Hematopoietic multipotent progenitor cell treated with erythropoietin and hydrocortisone succinate and interleukin-3 and kit ligand, for 6 days (in vitro differentiated cells): ENCODE data around the gene MDN1.

Experiments used
- DNase-seq: peaks from one replicate; pipeline ENCODE4 v3.0.0-alpha.2; 2015

The MDN1 gene

DNA sequence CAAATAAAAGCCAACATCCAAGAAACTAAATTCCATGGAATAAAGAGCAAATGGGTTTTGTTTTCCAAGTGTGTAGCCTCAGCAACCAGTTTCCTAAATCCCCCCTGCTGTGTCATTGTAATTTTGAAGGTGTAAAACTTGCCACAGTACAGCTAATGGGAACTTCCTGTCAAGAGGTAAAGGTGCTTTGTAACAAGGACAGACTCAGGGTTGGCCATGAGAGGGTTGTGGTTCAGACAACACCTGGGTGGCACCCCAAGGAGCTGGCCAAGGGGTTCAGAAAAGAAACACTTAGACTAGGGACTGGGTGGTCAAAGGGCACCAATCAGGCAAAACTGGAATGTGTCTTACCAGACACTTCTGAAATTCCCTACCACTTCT lies 128.7 kb downstream of the MDN1 start:
- no peak for DNase-seq

DNA sequence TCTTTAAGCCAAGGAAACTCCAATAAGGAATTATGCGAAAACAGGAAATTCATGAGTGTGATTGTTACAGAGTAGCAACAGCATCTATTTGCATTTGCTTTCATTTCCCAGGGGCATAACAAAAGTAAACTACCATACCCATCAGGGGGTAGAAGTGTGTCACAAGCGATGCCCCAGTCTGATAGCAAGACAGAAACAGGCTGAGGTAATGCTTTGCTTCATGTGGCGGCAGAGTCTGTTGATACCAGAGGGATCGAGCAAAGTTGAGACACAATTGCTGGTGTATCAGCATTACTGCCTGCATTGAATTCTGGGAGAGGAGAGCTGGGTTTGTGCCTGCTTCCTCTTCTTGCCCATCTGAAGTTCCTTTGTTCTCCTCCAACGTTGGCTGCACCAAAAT lies 129.9 kb downstream of the MDN1 start:
- peak; percentile 20 for DNase-seq

DNA sequence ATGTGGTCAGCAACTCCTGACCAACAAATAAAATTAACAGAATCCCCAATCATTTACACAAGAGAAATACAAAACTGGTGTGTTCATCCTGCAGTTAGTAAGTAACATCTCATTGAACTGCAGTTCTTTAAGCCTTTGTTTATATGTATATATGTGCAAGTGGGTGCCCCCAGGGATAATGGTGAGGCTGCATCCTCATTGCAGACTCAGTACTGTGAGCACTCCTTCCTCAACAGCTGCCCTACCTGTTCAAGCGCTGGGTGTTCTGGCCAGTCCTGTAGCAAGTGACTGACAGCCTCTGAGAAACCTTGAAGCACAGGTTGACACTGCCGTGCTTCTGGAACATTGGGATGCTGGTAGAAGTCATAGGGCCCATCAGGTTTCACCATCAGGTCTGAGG lies 131.3 kb downstream of the MDN1 start:
- DNase-seq, result no peak

DNA sequence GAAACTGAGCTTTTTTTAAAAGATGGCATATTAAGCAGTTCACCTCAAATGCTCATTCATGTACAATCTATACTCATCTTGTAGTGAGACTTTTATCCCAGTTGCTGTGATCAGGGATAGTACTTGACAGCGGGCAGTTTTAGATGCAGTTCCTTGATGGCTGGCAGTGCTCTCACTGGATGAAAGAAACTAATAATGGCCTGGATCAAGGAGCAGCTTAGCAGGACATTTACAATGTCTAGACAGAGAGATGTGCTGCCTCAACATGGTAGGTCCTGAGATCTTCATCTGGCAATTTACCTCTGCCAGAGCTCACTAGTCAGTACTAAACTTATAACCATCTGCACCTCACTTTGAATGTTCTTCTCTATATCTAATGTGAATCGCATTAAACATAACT lies 134.3 kb downstream of the MDN1 start:
- DNase-seq, result no peak

DNA sequence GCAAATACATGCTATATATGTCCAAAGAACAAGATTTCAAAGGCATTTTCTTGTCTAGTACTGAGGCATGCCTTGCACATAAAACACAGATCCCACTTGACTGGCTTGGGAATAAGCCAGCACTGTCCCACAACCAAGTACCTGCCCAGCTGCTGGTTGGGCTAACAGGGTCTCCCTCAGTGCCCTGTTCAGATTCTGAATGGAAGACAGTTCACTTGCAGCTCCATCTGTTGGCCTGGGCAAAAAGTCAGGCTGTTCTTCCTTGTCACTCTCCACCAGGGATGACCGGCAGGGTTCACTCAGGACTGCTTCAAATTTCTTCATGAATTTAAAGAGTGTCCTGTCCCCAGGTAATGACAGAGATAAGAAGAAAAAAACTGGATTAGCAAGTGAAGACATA lies 136.6 kb downstream of the MDN1 start:
- no peak for DNase-seq

DNA sequence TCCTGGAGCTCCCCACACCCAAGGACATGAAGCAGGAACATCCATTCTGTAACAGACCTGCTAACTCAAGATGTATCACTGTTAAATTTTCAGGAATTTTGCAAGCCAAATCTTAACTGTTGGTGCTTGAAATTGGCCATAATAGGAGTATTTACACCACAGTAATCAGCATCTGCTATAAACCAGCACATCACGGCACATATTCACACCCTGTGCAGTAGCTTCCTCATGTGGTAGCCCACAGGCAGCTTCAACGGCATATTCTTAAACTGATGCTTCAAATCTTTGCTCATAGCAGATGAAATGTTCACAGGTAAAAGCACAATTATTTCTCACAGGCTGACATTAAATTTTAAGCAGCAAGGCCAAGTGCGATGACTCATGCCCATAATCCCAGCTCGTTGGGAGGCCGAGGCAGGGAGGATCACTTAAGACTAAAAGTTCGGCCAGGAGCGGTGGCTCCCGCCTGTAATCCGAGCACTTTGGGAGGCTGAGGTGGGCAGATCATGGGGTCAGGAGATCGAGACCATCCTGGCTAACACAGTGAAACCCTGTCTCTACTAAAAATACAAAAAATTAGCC lies 137.5 kb downstream of the MDN1 start:
- DNase-seq, result no peak

DNA sequence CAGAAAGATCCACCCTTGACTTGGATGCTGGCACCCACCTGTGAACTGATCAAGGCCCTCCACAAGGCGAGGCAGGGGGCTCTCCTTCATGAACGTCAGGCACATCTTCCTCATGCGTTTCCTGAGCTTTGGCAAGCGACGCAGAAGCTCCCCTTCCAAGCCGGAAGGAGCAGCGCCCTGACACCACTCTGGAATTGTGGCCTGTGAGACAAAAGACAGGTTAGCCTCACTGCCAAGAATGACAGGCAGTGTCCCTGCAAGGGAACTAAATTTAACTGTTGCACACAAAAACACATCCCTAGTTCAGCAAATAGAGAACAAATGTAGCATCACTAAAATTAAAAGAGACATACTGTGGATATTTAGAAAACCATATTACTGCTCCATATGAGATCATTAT lies 139.0 kb downstream of the MDN1 start:
- no peak for DNase-seq

DNA sequence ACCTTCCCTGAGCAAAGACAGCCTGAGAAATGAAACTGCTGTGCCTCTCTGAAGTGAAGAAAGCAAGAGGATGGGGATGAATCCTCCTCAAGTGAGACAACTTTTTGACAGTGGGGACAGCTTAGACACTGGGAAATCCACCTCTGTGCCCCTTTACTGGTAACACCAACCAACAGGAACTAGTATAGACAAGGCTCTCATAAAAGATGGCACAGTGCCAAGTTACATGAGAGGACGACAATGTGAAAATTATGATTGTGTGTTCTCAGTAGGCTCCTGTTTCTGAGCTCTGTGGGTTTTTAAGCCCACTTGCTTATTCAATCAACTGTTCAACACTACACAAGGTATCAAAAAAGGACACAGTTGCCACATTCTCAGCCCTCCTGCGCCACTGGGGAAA lies 139.4 kb downstream of the MDN1 start:
- peak; percentile 65 for DNase-seq

DNA sequence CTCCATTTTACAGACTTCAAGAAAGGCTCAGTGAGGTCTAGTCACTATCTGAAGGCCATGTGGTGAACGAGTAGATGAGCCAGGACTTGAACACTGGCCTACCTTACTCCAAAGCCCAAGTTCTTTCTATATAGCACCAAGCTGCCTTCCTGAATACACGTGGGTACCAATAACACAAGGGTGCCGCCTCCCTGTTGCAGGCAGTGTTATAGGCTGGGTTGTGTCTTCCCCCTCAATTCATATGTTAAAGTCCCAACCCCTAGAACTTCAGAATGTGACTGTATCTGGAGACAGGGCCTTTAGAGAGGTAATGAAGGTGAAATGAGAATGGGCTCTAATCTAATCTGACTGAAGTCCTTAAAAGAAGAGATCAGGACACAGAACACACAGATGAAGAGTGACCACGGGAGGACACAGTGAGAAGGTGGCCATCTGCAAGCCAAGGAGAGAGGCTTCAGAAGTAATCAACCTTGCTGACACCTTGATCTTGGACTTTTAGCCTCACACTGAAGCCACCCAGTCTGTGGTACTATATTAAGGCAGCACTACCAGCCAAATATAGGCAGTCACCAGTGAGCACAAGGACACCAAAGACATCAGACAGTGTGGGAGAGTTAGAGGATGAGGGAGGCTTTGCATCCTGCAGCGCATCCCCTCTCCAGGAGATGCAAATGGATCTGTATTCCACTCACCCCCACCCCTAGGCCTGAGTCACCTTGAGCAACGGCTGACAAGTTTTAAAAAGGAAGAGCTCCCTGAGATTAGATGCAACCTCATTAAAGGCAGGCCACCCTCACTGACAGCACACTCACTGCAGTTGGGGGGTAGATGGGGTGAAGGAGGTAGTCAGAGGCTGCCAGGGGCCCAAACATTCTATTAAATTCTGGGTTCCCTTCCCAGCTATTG lies 140.1 kb downstream of the MDN1 start:
- DNase-seq, result no peak

DNA sequence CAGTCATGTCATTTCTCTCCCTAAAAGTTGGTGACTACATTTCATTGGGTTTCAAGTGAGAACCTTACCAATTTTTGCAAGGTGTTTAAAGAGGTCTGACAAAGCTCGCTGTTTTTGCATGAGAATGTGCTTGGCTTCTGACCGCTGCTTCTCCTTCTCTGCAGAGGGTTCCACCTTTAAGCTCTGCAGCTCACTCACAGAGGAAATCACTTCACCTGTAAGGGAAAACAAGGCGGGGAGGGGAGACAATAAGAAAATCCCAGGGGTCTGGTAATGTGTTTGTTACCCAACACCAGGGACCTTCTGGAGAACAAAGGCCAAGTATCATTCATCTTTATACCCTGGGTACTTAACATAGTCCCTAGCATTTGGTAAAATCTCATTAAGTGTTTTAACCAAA lies 141.1 kb downstream of the MDN1 start:
- no peak for DNase-seq

DNA sequence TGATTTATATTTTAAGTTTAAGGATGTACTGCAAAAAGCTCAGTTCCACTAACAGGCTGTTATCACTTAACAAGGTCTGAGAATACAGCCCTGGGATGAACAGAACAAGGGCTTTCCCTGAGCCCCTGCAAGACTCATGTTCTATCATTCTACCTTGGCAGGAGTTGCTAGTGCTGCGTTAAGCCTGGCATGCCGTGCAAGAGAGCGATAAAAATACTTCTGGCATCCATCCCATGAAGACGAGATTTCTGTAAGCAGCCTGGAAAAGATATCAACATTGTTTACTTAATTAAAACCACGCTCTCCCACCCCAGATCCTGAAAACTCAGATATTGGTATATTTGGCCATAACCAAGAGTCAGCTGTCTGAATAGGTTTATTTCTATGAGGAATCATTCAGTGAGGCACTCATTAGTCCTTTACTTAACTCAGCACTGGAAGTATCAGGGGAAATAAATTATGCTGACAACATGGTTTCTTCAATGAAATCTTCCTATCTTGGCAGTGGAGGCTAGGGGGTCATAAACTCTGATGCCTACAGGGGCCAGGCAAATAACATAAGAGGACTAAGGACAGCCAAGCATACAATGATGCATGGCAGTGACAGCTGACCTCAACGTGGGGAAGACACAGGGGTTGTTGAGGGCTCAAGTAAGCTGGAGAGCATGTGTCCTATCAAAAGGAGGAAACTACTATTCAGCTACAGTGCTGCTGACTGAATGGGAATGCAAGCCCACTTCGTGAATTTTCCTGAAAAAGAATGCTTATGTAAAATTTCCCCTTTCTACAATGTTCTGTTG lies 143.4 kb downstream of the MDN1 start:
- peak; percentile 8 for DNase-seq

DNA sequence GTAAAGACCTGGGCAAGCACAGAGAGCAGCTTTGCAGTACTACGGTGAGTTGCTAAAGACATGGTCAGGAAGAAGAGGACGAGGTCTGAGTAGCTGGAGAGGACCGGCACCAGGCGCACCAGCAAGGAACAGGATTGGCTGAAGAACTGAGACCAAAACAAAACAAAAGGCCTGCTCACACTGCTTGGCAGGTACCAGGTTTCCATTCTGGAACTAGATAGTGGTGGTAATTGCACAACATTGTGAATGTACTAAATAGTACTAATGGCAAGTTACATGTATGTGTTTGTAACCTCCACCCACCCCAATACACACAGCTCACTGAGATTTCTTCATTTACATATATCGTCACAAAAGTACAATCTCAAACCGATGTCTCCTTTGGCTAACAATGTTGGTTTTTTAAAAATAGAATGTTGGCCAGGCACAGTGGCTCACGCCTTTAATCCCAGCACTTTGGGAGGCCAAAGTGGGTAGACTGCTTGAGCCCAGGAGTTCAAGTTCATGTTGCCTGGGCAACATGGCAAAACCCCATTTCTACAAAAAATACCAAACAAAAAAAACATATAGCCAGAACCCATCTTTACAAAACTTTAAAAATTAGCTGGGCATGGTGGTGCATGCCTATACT lies 148.5 kb downstream of the MDN1 start:
- no peak for DNase-seq

DNA sequence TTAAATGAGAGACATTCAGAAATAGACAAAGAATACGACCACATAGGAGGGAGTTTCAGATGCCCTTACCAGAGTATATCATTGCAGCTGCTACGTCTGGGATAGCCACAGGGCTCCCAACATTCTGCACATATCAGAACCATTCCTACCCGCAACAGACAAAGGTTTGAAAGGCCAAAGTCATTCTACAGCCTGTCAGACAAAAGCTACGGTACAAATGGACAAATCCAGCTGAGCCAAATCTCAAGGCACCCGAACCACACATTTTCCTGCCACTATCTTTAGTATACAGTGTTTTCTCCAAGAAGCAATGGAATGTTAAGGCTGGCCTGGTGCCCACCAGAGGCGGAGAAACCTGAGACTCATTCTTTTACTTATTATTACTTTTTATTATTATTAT lies 150.6 kb downstream of the MDN1 start:
- no peak for DNase-seq

DNA sequence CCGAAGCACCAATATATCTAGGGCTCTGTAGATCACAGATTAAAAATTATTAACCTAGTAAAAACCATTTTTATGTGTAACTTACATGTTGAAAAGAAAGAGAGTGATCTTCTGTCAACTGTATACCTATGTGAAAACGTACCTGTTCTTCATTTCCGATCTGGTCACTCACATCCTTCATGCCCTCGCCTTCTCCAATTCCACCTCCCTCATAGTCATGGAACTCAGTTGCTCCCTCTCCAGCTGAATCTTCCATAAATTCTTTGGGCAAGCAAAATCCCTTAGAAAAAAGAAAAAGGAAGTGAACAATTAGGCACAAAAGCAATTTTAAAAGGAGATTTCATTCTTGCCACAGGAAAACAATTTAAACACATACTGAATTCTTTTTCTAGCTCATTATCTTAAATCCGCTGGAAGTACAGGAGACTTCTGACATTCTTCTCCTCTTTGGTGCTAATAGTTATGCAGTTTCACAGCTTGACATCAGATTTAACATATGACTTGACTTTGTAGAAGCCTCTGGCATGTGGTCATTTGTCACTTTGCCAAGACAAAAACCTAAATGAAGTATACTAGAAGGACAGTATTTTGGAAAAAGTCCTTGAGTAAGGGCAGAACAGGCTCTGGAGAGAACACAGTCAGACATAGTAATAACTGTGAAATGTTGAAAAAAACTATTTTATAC lies 151.6 kb downstream of the MDN1 start:
- DNase-seq, result no peak

DNA sequence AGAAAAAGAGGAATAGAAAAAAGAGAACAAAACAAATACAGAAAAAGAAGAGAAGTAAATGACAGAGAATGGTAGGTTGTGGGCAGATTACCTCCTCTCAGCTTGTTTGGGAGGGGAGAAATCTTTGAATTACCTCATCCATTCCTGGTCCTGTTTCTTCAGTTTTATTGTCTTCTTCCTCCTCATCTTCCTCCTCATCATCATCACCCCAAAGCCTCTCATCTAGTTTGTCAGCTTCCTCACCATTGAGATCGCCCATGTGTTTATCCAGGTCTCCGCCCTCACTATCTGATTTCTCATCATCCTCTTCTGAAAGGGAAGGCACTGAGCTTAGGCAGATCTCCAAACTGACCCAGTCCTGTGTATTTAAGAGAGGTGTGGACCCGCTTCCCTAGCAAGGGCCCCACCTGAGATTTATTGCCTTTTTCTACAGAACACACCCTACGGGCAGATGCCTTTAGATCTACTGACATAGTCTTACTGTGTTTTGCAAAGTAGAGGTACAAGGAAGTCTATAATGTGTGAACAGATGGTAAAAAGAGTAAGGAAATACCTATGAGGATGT lies 156.9 kb downstream of the MDN1 start:
- no peak for DNase-seq

DNA sequence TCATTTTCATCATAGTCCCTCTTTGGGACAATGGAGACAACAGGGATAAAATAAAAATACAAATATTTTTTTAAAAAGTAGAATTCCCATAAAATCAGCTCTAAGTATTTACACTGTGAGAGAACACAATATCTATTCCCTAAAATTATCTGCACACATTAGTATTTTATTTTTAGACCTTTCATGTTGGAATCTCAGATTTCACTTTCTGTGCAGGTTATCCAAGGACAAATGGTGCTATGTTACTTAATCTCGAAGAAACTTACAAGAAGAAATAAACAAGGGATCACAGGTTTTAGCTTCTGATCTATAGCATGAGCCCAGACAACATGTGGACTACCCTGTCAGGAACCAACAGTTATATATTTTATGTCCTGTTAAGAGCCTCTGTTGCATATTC lies 158.0 kb downstream of the MDN1 start:
- DNase-seq, result no peak

DNA sequence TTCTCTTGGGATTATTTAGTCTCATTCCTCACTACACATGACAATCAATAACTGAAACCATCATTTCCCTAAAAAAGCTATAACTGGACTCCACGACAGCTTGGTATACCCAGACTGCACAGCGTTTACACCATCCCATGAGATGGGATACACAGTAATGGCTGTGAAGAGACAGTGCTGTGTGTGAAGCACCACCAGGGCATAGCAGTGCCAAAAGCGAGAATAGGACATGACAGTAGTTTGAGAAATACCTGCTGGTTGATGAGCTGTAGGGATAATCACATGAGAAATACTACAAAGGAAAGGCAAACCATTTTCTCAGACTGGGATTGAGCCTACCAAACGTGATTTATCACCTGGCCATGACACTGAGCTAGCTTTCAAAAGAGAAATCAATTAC lies 158.6 kb downstream of the MDN1 start:
- no peak for DNase-seq

DNA sequence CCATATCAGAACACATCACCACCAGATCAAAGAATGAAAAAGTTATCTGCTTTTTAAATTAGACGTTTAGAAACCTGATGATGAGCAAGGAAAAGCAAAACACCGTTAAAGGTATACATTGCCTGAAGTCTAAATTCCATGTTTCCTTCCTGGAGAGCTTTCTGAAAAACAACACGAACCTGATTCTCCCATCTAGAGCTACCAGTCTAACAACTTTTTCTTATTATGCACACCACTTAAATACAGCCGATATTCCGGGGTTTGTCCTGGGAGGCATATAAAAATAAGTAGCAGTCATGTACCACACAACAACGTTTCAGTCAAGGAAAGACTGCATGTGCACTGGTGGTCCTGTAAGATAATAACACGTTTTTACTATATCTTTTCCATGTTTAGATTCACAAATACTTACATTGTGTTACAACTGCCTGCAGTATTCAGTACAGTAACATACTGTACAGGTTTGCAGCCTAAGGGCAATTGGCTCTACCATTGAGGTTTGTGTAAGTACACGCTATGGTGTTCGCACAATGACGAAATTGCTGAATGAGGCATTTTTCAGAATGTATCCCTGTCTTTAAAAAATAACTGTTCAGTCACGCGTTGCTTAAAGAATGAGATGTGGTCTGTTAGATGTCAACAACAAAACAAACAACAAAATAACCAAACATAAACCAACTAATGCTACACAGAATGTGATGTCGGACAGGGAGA lies 162.0 kb downstream of the MDN1 start:
- no peak for DNase-seq

DNA sequence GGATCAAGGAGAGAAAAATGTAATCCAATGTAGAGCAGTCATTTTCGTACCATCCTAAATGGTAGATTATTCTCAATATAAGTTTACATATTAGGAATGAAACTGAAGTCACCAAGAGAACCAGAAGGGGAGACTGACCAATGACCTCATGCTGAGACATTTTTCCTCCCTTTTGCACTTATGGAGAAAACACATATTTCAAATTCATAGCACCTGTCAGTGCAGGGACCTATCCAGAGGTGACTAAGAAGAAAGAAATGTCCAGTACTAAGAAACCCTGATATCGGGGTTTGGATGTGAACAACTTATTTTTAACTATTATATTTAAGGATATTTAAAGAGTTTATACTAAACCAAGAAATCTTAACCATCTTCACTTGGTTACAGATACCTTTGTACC lies 164.5 kb downstream of the MDN1 start:
- no peak for DNase-seq

DNA sequence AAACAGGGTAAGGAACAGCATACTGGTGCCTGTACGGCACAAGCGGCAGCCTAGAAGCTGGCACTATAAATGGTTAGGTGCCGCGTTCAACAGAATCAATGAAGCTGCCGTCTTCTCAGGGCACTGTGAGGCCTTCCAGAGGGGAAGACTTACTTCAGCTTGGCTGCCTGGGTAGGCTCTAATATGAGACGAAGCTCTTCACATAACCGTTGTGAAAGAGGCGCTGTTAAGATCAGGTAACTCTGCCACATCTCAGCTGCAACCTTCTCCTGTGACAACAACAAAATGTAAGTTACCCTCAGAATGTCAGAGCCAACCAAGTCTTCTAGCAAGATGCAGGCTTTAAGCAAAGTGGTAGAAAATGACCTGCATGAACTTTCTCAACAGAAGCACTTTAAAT lies 169.0 kb downstream of the MDN1 start:
- no peak for DNase-seq

DNA sequence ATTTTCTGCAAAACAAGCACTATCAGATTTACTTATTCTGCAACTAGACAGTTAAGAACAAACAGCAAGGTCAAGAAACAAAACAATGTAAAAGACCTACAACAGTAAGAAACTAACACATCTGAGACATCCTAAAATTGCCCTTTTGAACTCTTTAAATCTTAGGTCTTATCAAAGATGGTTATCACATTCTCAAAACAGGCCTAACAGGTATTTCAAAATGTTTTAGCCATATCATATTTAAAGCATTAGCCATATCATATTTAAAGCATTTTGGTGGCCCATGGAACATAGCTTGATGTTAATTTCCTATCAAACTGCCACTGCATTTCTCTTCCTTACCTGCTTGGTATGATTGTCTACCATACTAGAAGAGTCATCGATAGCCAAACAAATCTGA lies 169.9 kb downstream of the MDN1 start:
- no peak for DNase-seq

DNA sequence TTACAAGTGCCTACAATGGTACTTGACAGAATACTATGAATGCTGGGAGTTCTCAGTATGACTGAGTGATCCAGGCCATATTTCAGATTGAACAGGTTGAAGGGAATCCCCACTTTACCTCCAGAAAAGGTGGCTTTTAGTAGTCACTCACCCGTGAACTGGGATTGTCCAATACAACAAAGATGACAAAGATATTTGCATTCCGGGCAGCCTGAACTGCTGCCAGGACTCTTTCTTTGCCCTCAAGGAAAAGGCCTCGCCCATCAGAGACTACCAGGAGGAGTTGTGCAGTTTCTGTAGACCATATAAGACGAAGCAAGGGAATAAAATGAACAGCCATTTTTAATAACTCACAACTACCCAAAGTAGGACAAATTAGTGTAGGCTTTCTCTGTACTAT lies 174.7 kb downstream of the MDN1 start:
- no peak for DNase-seq
